GM12878 (cell line): ENCODE results near the gene MAPRE3.

ENCODE experiments used
- CTCF ChIP-seq, 3 experiments: IDR thresholded peaks in 2 of 3; conservative IDR thresholded peaks in 1 of 3; 2 replicates each; pipeline ENCODE4 v1.5.1; 2011; ENCODE audit warnings: low read depth in 3 of 3, low read length in 3 of 3, mild to moderate bottlenecking in 3 of 3, control low read depth in 2 of 3, moderate library complexity in 2 of 3, inconsistent platforms in 1 of 3, mixed read lengths in 1 of 3; ENCODE audit not compliant: control insufficient read depth in 2 of 3, insufficient read depth in 1 of 3; ENCODE audit errors: extremely low read depth in 1 of 3
- GABPA ChIP-seq: IDR thresholded peaks from 2 replicates; pipeline ENCODE4 v1.6.1; 2014; ENCODE audit warnings: antibody characterized with exemption, low read depth, mild to moderate bottlenecking, inconsistent platforms
- HDAC6 ChIP-seq: fragments of 200-600 bp; sonication (generic); IDR thresholded peaks from one replicate; pipeline ENCODE4 v1.8.0; 2017; ENCODE audit warnings: antibody characterized with exemption; ENCODE audit not compliant: unreplicated experiment
- HDGF ChIP-seq: fragments of 450-650 bp; IDR thresholded peaks from 2 replicates; pipeline ENCODE4 v1.6.1; 2016; ENCODE audit warnings: antibody characterized with exemption
- POLR2A ChIP-seq: IDR thresholded peaks from 2 replicates; pipeline ENCODE4 v1.6.1; 2011; ENCODE audit warnings: low read depth, mild to moderate bottlenecking, low read length
- POLR2AphosphoS5 ChIP-seq: IDR thresholded peaks from 2 replicates; pipeline ENCODE4 v1.6.1; 2011; ENCODE audit warnings: mild to moderate bottlenecking, low read length, inconsistent platforms
- RAD21 ChIP-seq: IDR thresholded peaks from 2 replicates; pipeline ENCODE4 v1.6.1; 2011; ENCODE audit warnings: mild to moderate bottlenecking, low read depth, low read length, moderate library complexity; ENCODE audit not compliant: insufficient read depth
- SUZ12 ChIP-seq: fragments of 200-600 bp; sonication (generic); IDR thresholded peaks from one replicate; pipeline ENCODE4 v1.6.1; 2018; ENCODE audit warnings: antibody characterized with exemption, mild to moderate bottlenecking; ENCODE audit not compliant: unreplicated experiment
- USF2 ChIP-seq: IDR thresholded peaks from 2 replicates; pipeline ENCODE4 v1.6.1; 2011; ENCODE audit warnings: low read depth, low read length, improper control_type of control experiment, borderline replicate concordance

- TF ChIP-seq HDGF (no peak), POLR2AphosphoS5 (no peak), USF2 (no peak), GABPA (no peak), HDAC6 (no peak), CTCF (IDR thresholded peaks at IDR 0.05 in 2 of 3, conservative IDR thresholded peaks at IDR 0.05 in 1 of 3; ENCODE audit: control insufficient read depth in 2 of 3, extremely low read depth in 1 of 3, insufficient read depth in 1 of 3, low read depth in 3 of 3, low read length in 3 of 3) (no peak), SUZ12 (no peak), RAD21 (no peak), POLR2A (no peak)
Observed at GRCh38 chr2:27038012-27038411, 67.6 kb downstream of the MAPRE3 start.
